Mesothelial cell of epicardium (in vitro differentiated cells): Measurements from ENCODE around the gene ISYNA1. TPM values are rescaled to one million over a fixed set of nuclear protein-coding genes. Genes with fewer than 3 reads are reported as not detected.

Experiments
- DNase-seq, 2 experiments: peaks; one replicate each; pipeline ENCODE4 v3.0.0; 2021; ENCODE audit warnings: low spot score in 2 of 2; ENCODE audit not compliant: unreplicated experiment in 2 of 2
- H3K27ac Mint-ChIP-seq: 2 replicates; pipeline ENCODE4 v1.8.0; 2021; ENCODE audit warnings: mixed read lengths
- H3K27me3 Mint-ChIP-seq: 2 replicates; pipeline ENCODE4 v1.8.0; 2021; ENCODE audit warnings: low read depth, mixed read lengths
- H3K36me3 Mint-ChIP-seq: 2 replicates; pipeline ENCODE4 v1.8.0; 2021; ENCODE audit warnings: mixed read lengths
- H3K4me1 Mint-ChIP-seq: 2 replicates; pipeline ENCODE4 v1.8.0; 2021; ENCODE audit warnings: mixed read lengths
- H3K4me3 Mint-ChIP-seq: 2 replicates; pipeline ENCODE4 v1.8.0; 2021; ENCODE audit warnings: mild to moderate bottlenecking, moderate library complexity, mixed read lengths
- H3K9me3 Mint-ChIP-seq: 2 replicates; pipeline ENCODE4 v1.8.0; 2021; ENCODE audit warnings: mixed read lengths
- CTCF ChIP-seq: fragments of 200-600 bp; sonication (generic); IDR thresholded peaks from one replicate; pipeline ENCODE4 v1.5.0; 2021; ENCODE audit warnings: antibody characterized with exemption; ENCODE audit not compliant: unreplicated experiment
- total RNA-seq: library from RNA; stranded (reverse); gene quantifications from 3 replicates; pipeline ENCODE4 v1.2.1, GENCODE V29; 2021

The ISYNA1 gene
- total RNA-seq, 1 donor from 2014 or later: 826 TPM

GRCh38 chr19:18470787-18471186 lies 32.9 kb upstream of the ISYNA1 start:
- Mint-ChIP-seq H3K27ac (no peak overlapping the region), H3K27me3 (no peaks in the 10 kb centered on the region), H3K4me3 (no peak overlapping the region), H3K36me3 (peaks cover 2% of the 10 kb centered on the region), H3K9me3 (no peaks in the 10 kb centered on the region), H3K4me1 (no peaks in the 10 kb centered on the region)
- no peak for DNase-seq
- TF ChIP-seq CTCF: no peak

GRCh38 chr19:18469069-18469846 lies 31.3 kb upstream of the ISYNA1 start:
- peaks cover 8% of the 10 kb centered on the region for H3K36me3 Mint-ChIP-seq
- peak; percentile 90 for TF ChIP-seq CTCF
- no peak overlapping the region for H3K27ac Mint-ChIP-seq
- no peaks in the 10 kb centered on the region for H3K4me1 Mint-ChIP-seq
- H3K9me3 Mint-ChIP-seq: no peaks in the 10 kb centered on the region
- no peaks in the 10 kb centered on the region for H3K27me3 Mint-ChIP-seq
- H3K4me3 Mint-ChIP-seq: no peak overlapping the region
- peak in 1 of 2 experiments; percentile 78 for DNase-seq

GRCh38 chr19:18468517-18468916 lies 30.6 kb upstream of the ISYNA1 start:
- TF ChIP-seq CTCF: no peak
- no peak for DNase-seq
- no peak overlapping the region for H3K4me3 Mint-ChIP-seq
- H3K4me1 Mint-ChIP-seq: no peaks in the 10 kb centered on the region
- H3K27ac Mint-ChIP-seq: no peak overlapping the region
- peaks cover 8% of the 10 kb centered on the region for H3K36me3 Mint-ChIP-seq
- H3K9me3 Mint-ChIP-seq: no peaks in the 10 kb centered on the region
- no peaks in the 10 kb centered on the region for H3K27me3 Mint-ChIP-seq

- H3K4me3 Mint-ChIP-seq: no peak overlapping the region
- TF ChIP-seq CTCF: no peak
- H3K9me3 Mint-ChIP-seq: no peaks in the 10 kb centered on the region
- H3K27ac Mint-ChIP-seq: no peak overlapping the region
- DNase-seq: no peak
- H3K27me3 Mint-ChIP-seq: no peaks in the 10 kb centered on the region
- no peaks in the 10 kb centered on the region for H3K4me1 Mint-ChIP-seq
- peaks cover 8% of the 10 kb centered on the region for H3K36me3 Mint-ChIP-seq
These were observed 30.0 kb upstream of the ISYNA1 start for GRCh38 chr19:18467978-18468377.

GRCh38 chr19:18466354-18466753 lies 28.4 kb upstream of the ISYNA1 start:
- H3K9me3 Mint-ChIP-seq: no peaks in the 10 kb centered on the region
- peaks cover 9% of the 10 kb centered on the region for H3K36me3 Mint-ChIP-seq
- DNase-seq: no peak
- H3K4me3 Mint-ChIP-seq: no peak overlapping the region
- no peak for TF ChIP-seq CTCF
- H3K27me3 Mint-ChIP-seq: no peaks in the 10 kb centered on the region
- no peak overlapping the region for H3K27ac Mint-ChIP-seq
- H3K4me1 Mint-ChIP-seq: no peaks in the 10 kb centered on the region
